CD4-positive, alpha-beta T cell treated with Interleukin-12 subunit alpha and Interleukin-12 subunit beta, for 1 hour (primary cell): Measurements from ENCODE around the gene ARHGEF3.
A peak's percentile ranks its signal among the peaks of the same experiment; 100 is the strongest.

Experiments used
- DNase-seq: peaks from one replicate; pipeline ENCODE4 v3.0.0-alpha.2; 2020

ARHGEF3 gene

GRCh38 chr3:56792193-56792592 lies 9.6 kb downstream of the ARHGEF3 start:
- DNase-seq = no peak

- DNase-seq = peak; percentile 58
Measured at GRCh38 chr3:56790016-56790821, 11.5 kb downstream of the ARHGEF3 start.

GRCh38 chr3:56789076-56789475 lies 12.7 kb downstream of the ARHGEF3 start:
- DNase-seq = no peak

- DNase-seq = no peak
Measured at GRCh38 chr3:56788521-56788920, 13.2 kb downstream of the ARHGEF3 start.

- peak; percentile 52 for DNase-seq
Measured at GRCh38 chr3:56787784-56788256, 13.9 kb downstream of the ARHGEF3 start.

- DNase-seq = no peak
Measured at GRCh38 chr3:56787258-56787775, 14.4 kb downstream of the ARHGEF3 start.

- DNase-seq = no peak
Measured at GRCh38 chr3:56785499-56785898, 16.2 kb downstream of the ARHGEF3 start.

- DNase-seq = no peak
Measured at GRCh38 chr3:56784448-56785001, 17.2 kb downstream of the ARHGEF3 start.

GRCh38 chr3:56783644-56784447 lies 17.9 kb downstream of the ARHGEF3 start:
- DNase-seq = peak; percentile 81

- DNase-seq = no peak
Measured at GRCh38 chr3:56782906-56783305, 18.8 kb downstream of the ARHGEF3 start.

GRCh38 chr3:56782215-56782614 lies 19.5 kb downstream of the ARHGEF3 start:
- no peak for DNase-seq

- no peak for DNase-seq
Measured at GRCh38 chr3:56781762-56782161, 20.0 kb downstream of the ARHGEF3 start.

GRCh38 chr3:56780936-56781335 lies 20.8 kb downstream of the ARHGEF3 start:
- DNase-seq = no peak

- DNase-seq = no peak
Measured at GRCh38 chr3:56778893-56779292, 22.9 kb downstream of the ARHGEF3 start.

GRCh38 chr3:56776556-56776950 lies 25.2 kb downstream of the ARHGEF3 start:
- DNase-seq = no peak

GRCh38 chr3:56775838-56776555 lies 25.8 kb downstream of the ARHGEF3 start:
- DNase-seq = no peak

- no peak for DNase-seq
Measured at GRCh38 chr3:56775445-56775837, 26.3 kb downstream of the ARHGEF3 start.

- no peak for DNase-seq
Measured at GRCh38 chr3:56773986-56774385, 27.8 kb downstream of the ARHGEF3 start.

GRCh38 chr3:56772952-56773938 lies 28.5 kb downstream of the ARHGEF3 start:
- DNase-seq = no peak

- no peak for DNase-seq
Measured at GRCh38 chr3:56771376-56771775, 30.4 kb downstream of the ARHGEF3 start.

- no peak for DNase-seq
Measured at GRCh38 chr3:56769116-56769707, 32.5 kb downstream of the ARHGEF3 start.
